GM18861 (cell line): Measurements from ENCODE around the gene PANX2.
"Not testable (repeated sequence)": the region's sequence is repeated elsewhere in the genome, so short reads cannot be mapped to it uniquely, and the experiment has no call there.

Experiments
- ATAC-seq: cut with Tn5 transposase; IDR thresholded peaks from one replicate; pipeline ENCODE4 v1.9.1; 2021; ENCODE audit not compliant: unreplicated experiment

The PANX2 gene

GRCh38 chr22:50146439-50147238, 23.9 kb upstream of the PANX2 start:
- ATAC-seq: no peak

DNA sequence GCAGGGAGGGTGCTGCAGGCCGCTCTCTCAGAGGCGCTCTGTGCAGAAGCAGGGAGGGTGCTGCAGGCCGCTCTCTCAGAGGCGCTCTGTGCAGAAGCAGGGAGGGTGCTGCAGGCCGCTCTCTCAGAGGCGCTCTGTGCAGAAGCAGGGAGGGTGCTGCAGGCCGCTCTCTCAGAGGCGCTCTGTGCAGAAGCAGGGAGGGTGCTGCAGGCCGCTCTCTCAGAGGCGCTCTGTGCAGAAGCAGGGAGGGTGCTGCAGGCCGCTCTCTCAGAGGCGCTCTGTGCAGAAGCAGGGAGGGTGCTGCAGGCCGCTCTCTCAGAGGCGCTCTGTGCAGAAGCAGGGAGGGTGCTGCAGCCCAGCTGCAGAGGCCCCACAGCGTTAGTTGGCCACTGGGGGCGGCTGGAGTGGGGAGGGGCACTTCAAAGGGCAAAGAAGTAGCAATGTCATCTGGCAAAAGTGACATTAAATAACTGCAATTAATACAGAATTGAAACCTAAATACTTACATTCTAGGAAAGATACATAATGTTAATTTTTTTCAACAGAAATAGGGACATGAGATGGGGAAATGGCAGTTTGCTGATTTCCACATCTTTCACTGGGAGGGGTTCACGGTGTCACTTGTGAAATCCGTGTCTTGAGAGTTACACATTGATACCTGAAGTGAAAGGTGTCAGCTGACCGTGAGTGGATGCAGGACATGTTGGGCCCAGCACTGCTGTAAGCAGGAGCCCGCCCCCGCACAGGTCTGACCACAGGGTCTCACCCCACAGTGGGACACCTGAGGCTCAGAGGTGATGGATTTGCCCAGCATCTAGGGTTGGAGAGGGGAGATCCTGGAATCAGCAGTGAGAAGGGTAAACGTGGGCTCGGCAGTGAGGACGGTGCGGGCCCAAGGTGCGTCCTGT, 23.0 kb upstream of the PANX2 start:
- ATAC-seq: not testable (repeated sequence)

- ATAC-seq: no peak
These were observed 22.4 kb upstream of the PANX2 start for GRCh38 chr22:50148166-50148500.

DNA sequence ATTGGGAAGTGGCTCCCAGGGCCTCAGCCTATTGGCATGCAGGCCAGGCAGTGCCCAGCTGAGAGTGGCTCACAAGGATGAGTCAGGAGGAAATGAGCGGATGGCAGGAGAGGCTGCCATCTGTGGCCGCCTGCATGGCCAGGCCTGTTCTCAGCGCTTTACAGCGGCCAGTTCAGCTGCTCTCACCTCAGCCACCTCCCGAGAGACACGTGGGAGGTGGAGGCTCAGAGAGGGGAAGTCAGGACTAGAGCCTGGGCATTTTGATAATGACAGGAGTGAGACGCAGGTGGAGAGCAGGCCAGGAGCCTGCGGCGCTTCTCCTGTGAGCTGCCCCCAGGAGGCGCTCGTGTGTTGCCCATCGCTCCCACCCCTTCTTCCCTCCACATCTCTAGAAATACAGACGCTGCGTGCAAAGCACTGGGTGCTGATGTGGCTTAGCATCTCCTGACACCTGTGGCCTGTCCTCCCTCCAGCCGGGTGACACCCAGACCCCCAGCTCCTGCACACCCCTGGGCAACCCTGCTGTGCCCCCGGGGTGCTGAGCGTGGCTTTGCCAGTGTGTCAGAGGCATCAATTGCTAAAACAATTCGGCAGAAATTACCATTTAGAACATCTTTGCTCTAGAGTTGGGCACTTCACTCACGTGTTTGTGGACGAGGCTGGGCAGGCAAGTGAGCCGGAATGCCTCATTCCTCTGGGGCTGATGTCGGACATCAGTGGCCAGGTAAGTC, 21.4 kb upstream of the PANX2 start:
- peak; percentile 43 for ATAC-seq

- no peak for ATAC-seq
These were observed 20.1 kb upstream of the PANX2 start for GRCh38 chr22:50150161-50151129.

GRCh38 chr22:50151571-50152537, 18.7 kb upstream of the PANX2 start:
- ATAC-seq: no peak

DNA sequence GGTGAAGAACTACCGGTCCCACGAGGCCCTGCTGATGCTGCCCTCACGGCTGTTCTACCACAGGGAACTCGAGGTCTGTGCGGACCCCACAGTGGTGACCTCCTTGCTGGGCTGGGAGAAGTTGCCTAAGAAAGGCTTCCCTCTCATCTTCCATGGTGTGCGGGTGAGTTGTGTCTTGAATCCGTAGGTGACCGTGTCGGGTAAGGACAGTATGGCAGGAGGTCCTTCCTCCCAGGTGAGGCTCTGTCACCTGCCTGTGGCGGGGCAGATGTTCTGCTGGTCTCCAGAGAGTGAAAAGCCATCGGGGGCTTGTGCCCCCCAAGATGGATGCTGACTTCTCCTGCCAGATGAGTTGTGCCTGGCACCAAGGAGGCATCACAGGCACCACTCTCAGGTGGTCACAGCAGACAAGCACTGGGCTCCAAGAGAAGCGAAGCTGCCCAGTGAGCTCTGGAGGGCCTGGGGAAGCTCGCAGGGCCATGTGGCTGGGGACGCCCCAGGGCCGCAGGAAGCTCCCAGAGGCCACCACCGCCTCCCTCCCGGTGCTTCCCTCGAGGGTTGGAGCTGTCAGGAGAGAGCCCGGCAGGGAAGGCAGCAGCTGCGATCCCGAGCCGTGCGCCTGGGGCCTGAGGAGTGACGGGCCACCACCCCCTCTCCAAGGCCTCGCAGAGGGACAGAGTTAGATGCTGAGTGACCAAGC, 17.3 kb upstream of the PANX2 start:
- no peak for ATAC-seq

DNA sequence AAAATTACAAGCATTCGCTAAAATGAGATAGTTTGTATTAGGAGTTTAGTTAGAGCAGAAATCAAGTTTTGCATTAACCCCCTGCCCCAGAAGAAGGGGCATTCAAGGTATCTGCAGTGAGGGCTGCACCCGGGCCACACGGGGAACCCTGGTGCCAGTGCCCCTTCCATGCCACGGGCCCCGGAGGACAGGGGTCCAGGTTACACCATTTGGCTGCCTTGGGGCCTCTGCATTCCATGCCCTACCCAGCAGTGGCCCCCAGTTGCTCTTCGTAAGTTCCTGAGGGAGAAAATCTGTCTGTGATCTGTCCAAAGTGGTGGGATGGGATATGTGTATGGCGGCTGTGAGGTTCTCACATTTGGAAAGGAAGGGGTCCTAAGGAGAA, 16.8 kb upstream of the PANX2 start:
- no peak for ATAC-seq

- no peak for ATAC-seq
These were observed 12.7 kb upstream of the PANX2 start for GRCh38 chr22:50157709-50158375.

GRCh38 chr22:50160947-50161346, 9.6 kb upstream of the PANX2 start:
- no peak for ATAC-seq

GRCh38 chr22:50161508-50162390, 8.8 kb upstream of the PANX2 start:
- no peak for ATAC-seq

- ATAC-seq: no peak
These were observed 8.1 kb upstream of the PANX2 start for GRCh38 chr22:50162391-50162956.

DNA sequence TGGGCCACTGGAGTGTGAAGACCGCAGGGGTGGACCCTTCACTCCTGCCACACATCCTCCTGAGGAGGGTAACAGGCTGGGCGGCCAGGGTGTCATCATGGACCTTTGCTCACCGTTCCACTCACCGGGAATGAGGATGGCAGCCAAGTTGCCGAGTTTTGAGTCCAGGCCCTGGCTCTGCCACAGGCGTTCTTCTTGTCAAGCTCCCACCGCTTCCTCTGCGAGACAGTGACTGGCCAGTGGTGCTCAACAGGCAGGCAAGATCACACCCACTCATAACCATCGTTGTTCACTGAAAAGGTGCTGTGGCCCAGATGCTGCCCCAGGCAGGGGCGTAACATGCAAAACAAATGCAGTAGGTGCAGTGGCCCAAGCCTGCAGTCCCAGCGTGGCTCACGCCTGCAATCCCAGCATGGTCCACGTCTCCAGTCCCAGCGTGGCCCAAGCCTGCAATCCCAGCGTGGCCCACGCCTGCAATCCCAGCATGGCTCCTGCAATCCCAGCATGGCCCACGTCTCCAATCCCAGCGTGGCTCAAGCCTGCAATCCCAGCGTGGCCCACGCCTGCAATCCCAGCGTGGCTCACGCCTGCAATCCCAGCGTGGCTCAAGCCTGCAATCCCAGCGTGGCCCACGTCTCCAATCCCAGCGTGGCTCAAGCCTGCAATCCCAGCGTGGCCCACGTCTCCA, 5.0 kb upstream of the PANX2 start:
- no peak for ATAC-seq

DNA sequence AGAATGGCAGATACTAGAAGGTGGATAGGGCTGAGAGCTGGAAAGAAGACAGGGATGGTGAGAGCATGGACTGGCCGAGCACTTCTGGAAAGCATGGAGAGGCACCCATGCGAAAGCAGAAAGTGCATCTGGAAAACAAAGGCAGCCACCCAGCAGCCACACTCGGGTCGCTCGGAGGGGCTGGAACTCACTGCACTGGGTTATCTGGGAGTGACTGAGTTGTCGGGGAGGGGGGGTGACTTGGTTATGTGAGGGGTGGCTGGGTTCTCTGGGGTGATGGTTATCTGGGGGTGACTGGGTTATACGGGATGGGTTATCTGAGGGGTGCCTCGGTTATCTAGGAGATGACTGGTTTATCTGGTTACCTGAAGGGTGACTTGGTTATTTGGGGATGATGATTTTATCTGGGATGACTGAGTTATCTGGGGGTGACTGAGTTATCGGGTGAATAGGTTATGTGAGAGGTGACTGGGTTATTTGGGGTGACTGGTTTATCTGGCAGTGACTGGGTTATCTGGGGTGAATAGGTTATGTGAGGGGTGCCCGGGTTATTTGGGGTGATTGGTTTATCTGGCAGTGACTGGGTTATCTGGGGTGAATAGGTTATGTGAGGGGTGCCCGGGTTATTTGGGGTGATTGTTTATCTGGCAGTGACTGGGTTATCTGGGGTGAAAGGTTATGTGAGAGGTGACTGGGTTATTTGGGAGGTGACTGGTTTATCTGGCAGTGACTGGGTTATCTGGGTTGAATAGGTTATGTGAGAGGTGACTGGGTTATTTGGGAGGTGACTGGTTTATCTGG, 2.6 kb upstream of the PANX2 start:
- no peak for ATAC-seq

DNA sequence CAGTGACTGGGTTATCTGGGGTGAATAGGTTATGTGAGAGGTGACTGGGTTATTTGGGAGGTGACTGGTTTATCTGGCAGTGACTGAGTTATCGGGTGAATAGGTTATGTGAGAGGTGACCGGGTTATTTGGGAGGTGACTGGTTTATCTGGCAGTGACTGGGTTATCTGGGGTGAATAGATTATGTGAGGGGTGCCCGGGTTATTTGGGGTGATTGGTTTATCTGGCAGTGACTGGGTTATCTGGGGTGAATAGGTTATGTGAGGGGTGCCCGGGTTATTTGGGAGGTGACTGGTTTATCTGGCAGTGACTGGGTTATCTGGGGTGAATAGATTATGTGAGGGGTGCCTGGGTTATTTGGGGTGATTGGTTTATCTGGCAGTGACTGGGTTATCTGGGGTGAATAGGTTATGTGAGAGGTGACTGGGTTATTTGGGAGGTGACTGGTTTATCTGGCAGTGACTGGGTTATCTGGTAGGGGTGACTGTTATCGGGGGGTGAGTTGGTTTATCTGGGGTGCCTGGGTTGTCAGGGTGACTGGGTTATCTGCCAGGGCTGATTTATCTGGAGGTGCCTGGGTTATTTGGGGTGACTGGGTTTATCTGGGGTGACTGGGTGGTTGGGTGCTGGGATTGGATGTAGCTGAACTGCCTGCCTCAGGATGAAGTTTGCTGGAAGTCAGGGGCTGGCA, 1.9 kb upstream of the PANX2 start:
- not testable (repeated sequence) for ATAC-seq
